Neuronal stem cell (in vitro differentiated cells): Measurements from ENCODE around the gene IFT74.

Experiments used
- DNase-seq: peaks from one replicate; pipeline ENCODE4 v3.0.0-alpha.2; 2013; ENCODE audit warnings: low spot score
- H2AFZ ChIP-seq: one replicate; pipeline ENCODE4 v1.6.1; 2013; ENCODE audit warnings: mild to moderate bottlenecking, low read length, inconsistent platforms
- H2AK5ac ChIP-seq: 2 replicates; pipeline ENCODE4 v1.6.1; 2013; ENCODE audit warnings: low read depth, mild to moderate bottlenecking, inconsistent platforms, low read length, moderate library complexity, mixed read lengths
- H2BK120ac ChIP-seq: 2 replicates; pipeline ENCODE4 v1.6.1; 2013; ENCODE audit warnings: low read depth, mild to moderate bottlenecking, inconsistent platforms, low read length, moderate library complexity, mixed read lengths
- H2BK12ac ChIP-seq: one replicate; pipeline ENCODE4 v1.6.1; 2013; ENCODE audit warnings: low read length, inconsistent platforms
- H2BK15ac ChIP-seq: 2 replicates; pipeline ENCODE4 v1.6.1; 2013; ENCODE audit warnings: mild to moderate bottlenecking, low read length, inconsistent platforms, mixed read lengths
- H2BK5ac ChIP-seq: one replicate; pipeline ENCODE4 v1.6.1; 2013; ENCODE audit warnings: inconsistent platforms, mild to moderate bottlenecking, low read length, moderate library complexity
- H3K14ac ChIP-seq: one replicate; pipeline ENCODE4 v1.6.1; 2013; ENCODE audit warnings: low read length, inconsistent platforms
- H3K18ac ChIP-seq: 2 replicates; pipeline ENCODE4 v1.6.1; 2013; ENCODE audit warnings: low read length, inconsistent platforms
- H3K23ac ChIP-seq: 2 replicates; pipeline ENCODE4 v1.6.1; 2013; ENCODE audit warnings: low read depth, mild to moderate bottlenecking, mixed read lengths, low read length, inconsistent platforms; ENCODE audit not compliant: poor library complexity
- H3K27ac ChIP-seq: replicated peaks from 3 replicates; pipeline ENCODE4 v1.5.1; 2013; ENCODE audit warnings: low read length, inconsistent platforms
- H3K27me3 ChIP-seq, 3 experiments: 2 replicates each; pipeline ENCODE4 v1.6.1; 2013; ENCODE audit warnings: low read length in 3 of 3, mild to moderate bottlenecking in 2 of 3, inconsistent platforms in 1 of 3, low read depth in 1 of 3, mixed read lengths in 1 of 3, moderate library complexity in 1 of 3; ENCODE audit not compliant: control insufficient read depth in 3 of 3, insufficient read depth in 3 of 3
- H3K36me3 ChIP-seq, 2 donors: replicated peaks in 1 of 2; 2 replicates each; pipeline ENCODE4 v1.6.1; 2013; ENCODE audit warnings: low read length in 2 of 2; ENCODE audit not compliant: control insufficient read depth in 2 of 2, insufficient read depth in 2 of 2
- H3K4ac ChIP-seq: 2 replicates; pipeline ENCODE4 v1.6.1; 2013; ENCODE audit warnings: inconsistent platforms, mild to moderate bottlenecking, low read length, moderate library complexity
- H3K4me1 ChIP-seq, 2 donors: 1 replicate in 1 of 2; 2 replicates in 1 of 2; pipeline ENCODE4 v1.6.1; 2013; ENCODE audit warnings: low read length in 2 of 2, low read depth in 1 of 2; ENCODE audit not compliant: control insufficient read depth in 2 of 2, insufficient read depth in 1 of 2
- H3K4me2 ChIP-seq: one replicate; pipeline ENCODE4 v1.6.1; 2013; ENCODE audit warnings: mild to moderate bottlenecking, low read length, inconsistent platforms; ENCODE audit not compliant: insufficient read depth, poor library complexity, severe bottlenecking
- H3K4me3 ChIP-seq, 2 donors: 2 replicates each; pipeline ENCODE4 v1.5.1; 2013; ENCODE audit warnings: low read length in 2 of 2, mild to moderate bottlenecking in 2 of 2, inconsistent platforms in 1 of 2, moderate library complexity in 1 of 2
- H3K79me1 ChIP-seq: one replicate; pipeline ENCODE4 v1.6.1; 2013; ENCODE audit warnings: low read depth, mild to moderate bottlenecking, inconsistent platforms, low read length, moderate library complexity
- H3K9ac ChIP-seq: one replicate; pipeline ENCODE4 v1.6.1; 2013; ENCODE audit warnings: mild to moderate bottlenecking, low read depth, low read length, inconsistent platforms; ENCODE audit not compliant: poor library complexity
- H3K9me3 ChIP-seq, 2 donors: replicated peaks in 1 of 2; 2 replicates each; pipeline versions ENCODE3 to v1.6.1; 2013; ENCODE audit warnings: low read length in 2 of 2, mild to moderate bottlenecking in 2 of 2, inconsistent platforms in 1 of 2, low read depth in 1 of 2, mixed read lengths in 1 of 2, moderate library complexity in 1 of 2; ENCODE audit not compliant: control insufficient read depth in 2 of 2, insufficient read depth in 1 of 2
- H4K8ac ChIP-seq: one replicate; pipeline ENCODE4 v1.6.1; 2013; ENCODE audit warnings: low read depth, mild to moderate bottlenecking, inconsistent platforms, low read length, moderate library complexity
- H4K91ac ChIP-seq: one replicate; pipeline ENCODE4 v1.6.1; 2013; ENCODE audit warnings: low read length, low read depth, mild to moderate bottlenecking, inconsistent platforms; ENCODE audit not compliant: poor library complexity
- WGBS, 2 donors: extraction: QIAGEN DNeasy Blood & Tissue Kit; methylation state at CpG; one replicate each; pipeline ENCODE4 v1.1.7; 2013; ENCODE audit warnings: missing lambda C conversion rate in 2 of 2, mixed read lengths in 1 of 2; ENCODE audit not compliant: insufficient read length in 2 of 2, insufficient replicate concordance in 1 of 2; ENCODE audit errors: extremely low coverage in 2 of 2; 5-methylcytosine and 5-hydroxymethylcytosine counted together

Gene IFT74

GRCh38 chr9:26940779-26941178 is 15.4 kb upstream of the IFT74 start:
- H3K9me3 ChIP-seq: peaks cover 3 to 6% of the 10 kb centered on the region in 2 donors
- H3K4me2 ChIP-seq: no peak overlapping the region
- no peak overlapping the region for H3K27ac ChIP-seq
- H3K36me3 ChIP-seq: peaks cover 0 to 20% of the 10 kb centered on the region in 2 donors
- no peak overlapping the region for H2BK15ac ChIP-seq
- DNase-seq: no peak
- H3K14ac ChIP-seq: no peak overlapping the region
- no peak overlapping the region for H3K23ac ChIP-seq
- no peaks in the 10 kb centered on the region for H3K27me3 ChIP-seq
- no peak overlapping the region for H4K91ac ChIP-seq
- H2AK5ac ChIP-seq: no peak overlapping the region
- no peak overlapping the region for H3K9ac ChIP-seq
- H3K4ac ChIP-seq: no peak overlapping the region
- WGBS, 2 donors: no CpG with 5 or more reads among the region's 1 CpG
- no peak overlapping the region for H2BK120ac ChIP-seq
- no peak overlapping the region for H3K4me3 ChIP-seq
- H3K4me1 ChIP-seq: peaks cover 0 to 4% of the 10 kb centered on the region in 2 donors
- no peak overlapping the region for H2AFZ ChIP-seq
- no peak overlapping the region for H3K18ac ChIP-seq
- H4K8ac ChIP-seq: no peak overlapping the region
- H2BK12ac ChIP-seq: no peak overlapping the region
- no peak overlapping the region for H2BK5ac ChIP-seq
- H3K79me1 ChIP-seq: no peaks in the 10 kb centered on the region

GRCh38 chr9:26945591-26945990 is 10.6 kb upstream of the IFT74 start:
- Histone ChIP-seq H2BK12ac (no peak overlapping the region), H3K27ac (no peak overlapping the region), H4K8ac (no peak overlapping the region), H2BK120ac (no peak overlapping the region), H3K9ac (no peak overlapping the region), H3K14ac (no peak overlapping the region), H3K4me2 (peak overlapping the region; percentile 56), H4K91ac (no peak overlapping the region), H2BK15ac (no peak overlapping the region), H2AFZ (no peak overlapping the region), H3K79me1 (peaks cover 3% of the 10 kb centered on the region), H3K4me1 (peaks cover 2 to 3% of the 10 kb centered on the region in 2 donors), H3K23ac (no peak overlapping the region), H3K27me3 (no peaks in the 10 kb centered on the region), H3K4ac (no peak overlapping the region), H3K36me3 (peaks cover 0 to 20% of the 10 kb centered on the region in 2 donors), H3K4me3 (peak overlapping the region; percentile 57 to 59), H2AK5ac (no peak overlapping the region), H2BK5ac (no peak overlapping the region), H3K9me3 (no peaks in the 10 kb centered on the region), H3K18ac (no peak overlapping the region)
- no CpG with 5 or more reads among the region's 2 CpGs for WGBS, 2 donors
- DNase-seq: no peak

- no peaks in the 10 kb centered on the region for H3K27me3 ChIP-seq
- peak within 1 kb of the TSS; percentile 60 for H2AK5ac ChIP-seq
- no peaks in the 10 kb centered on the region for H3K9me3 ChIP-seq
- peaks cover 2 to 3% of the 10 kb centered on the region in 2 donors for H3K4me1 ChIP-seq
- H3K4me3 ChIP-seq: peak within 1 kb of the TSS; percentile 59 to 94
- H3K4me2 ChIP-seq: peak within 1 kb of the TSS; percentile 62
- H3K9ac ChIP-seq: peak within 1 kb of the TSS; percentile 99
- peaks cover 3% of the 10 kb centered on the region for H3K79me1 ChIP-seq
- peak within 1 kb of the TSS; percentile 77 for H2BK120ac ChIP-seq
- no peak within 1 kb of the TSS for H2BK12ac ChIP-seq
- peak within 1 kb of the TSS; percentile 91 for H3K14ac ChIP-seq
- WGBS, 2 donors: no CpG with 5 or more reads among the region's 76 CpGs
- H3K36me3 ChIP-seq: peaks cover 0 to 20% of the 10 kb centered on the region in 2 donors
- H2BK15ac ChIP-seq: peak within 1 kb of the TSS; percentile 87
- peak; percentile 85 for DNase-seq
- peak within 1 kb of the TSS; percentile 99 for H3K27ac ChIP-seq
- peak within 1 kb of the TSS; percentile 99 for H3K18ac ChIP-seq
- H4K8ac ChIP-seq: no peak within 1 kb of the TSS
- H4K91ac ChIP-seq: no peak within 1 kb of the TSS
- H3K4ac ChIP-seq: no peak within 1 kb of the TSS
- peak within 1 kb of the TSS; percentile 94 for H2BK5ac ChIP-seq
- peak within 1 kb of the TSS; percentile 89 for H3K23ac ChIP-seq
- peak within 1 kb of the TSS; percentile 99 for H2AFZ ChIP-seq
Observed at GRCh38 chr9:26946753-26947727, 9.2 kb upstream of the IFT74 start, which contains the start of gene PLAA. PLAA (minus strand) TSS chr9:26947242; CDS start chr9:26947045, 197 bp downstream.

DNA sequence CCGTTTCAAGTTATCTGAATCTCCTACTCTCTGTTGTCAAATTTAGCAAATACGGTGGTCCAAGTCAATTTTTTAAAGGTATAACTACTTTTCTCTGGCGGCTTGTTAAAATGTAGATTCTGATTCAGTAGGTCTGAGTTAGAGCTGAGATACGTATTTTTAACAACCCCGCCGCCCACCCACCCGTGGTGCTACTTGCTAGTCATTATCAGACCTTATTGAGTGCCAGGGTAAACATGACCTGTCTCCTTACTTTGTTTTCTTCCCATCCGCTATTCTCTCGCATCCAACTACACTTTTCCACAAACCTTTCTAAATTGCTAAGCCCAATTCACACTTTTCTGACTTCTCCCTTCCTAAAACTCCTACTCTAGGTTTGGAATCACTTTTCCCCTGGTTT is 8.5 kb upstream of the IFT74 start:
- Histone ChIP-seq H3K4me3 (peak overlapping the region; percentile 59 to 94), H3K23ac (no peak overlapping the region), H3K4me2 (peak overlapping the region; percentile 62), H3K9me3 (no peaks in the 10 kb centered on the region), H4K91ac (no peak overlapping the region), H2BK12ac (no peak overlapping the region), H3K36me3 (peaks cover 0 to 17% of the 10 kb centered on the region in 2 donors), H2AK5ac (no peak overlapping the region), H3K27me3 (no peaks in the 10 kb centered on the region), H2BK5ac (no peak overlapping the region), H2AFZ (peak overlapping the region; percentile 99), H2BK15ac (no peak overlapping the region), H3K27ac (no peak overlapping the region), H3K4ac (no peak overlapping the region), H3K79me1 (peaks cover 3% of the 10 kb centered on the region), H3K4me1 (peaks cover 2 to 3% of the 10 kb centered on the region in 2 donors), H3K18ac (no peak overlapping the region), H2BK120ac (no peak overlapping the region), H3K14ac (no peak overlapping the region), H4K8ac (no peak overlapping the region), H3K9ac (no peak overlapping the region)
- WGBS, 2 donors: 100% methylated on average over 2 of the region's 9 CpGs; no CpG with 5 or more reads in 1 of the 2 donors
- no peak for DNase-seq
